SKM-1 (cell line): ENCODE results near the gene VAMP4.
A peak's percentile ranks its signal among the peaks of the same experiment; 100 is the strongest.
"Not testable (repeated sequence)": the region's sequence is repeated elsewhere in the genome, so short reads cannot be mapped to it uniquely, and the experiment has no call there.

ENCODE experiments used
- DNase-seq: peaks from one replicate; lab custom pipeline; 2025; ENCODE audit not compliant: unreplicated experiment; lab: John Stamatoyannopoulos, UW

The VAMP4 gene

GRCh38 chr1:171702598-171702997 lies 39.3 kb downstream of the VAMP4 start:
- no peak for DNase-seq

- DNase-seq = no peak
Observed at GRCh38 chr1:171699531-171699930, 42.3 kb downstream of the VAMP4 start.

- not testable (repeated sequence) for DNase-seq
Observed at GRCh38 chr1:171695772-171696171, 46.1 kb downstream of the VAMP4 start.

GRCh38 chr1:171693541-171693940 lies 48.3 kb downstream of the VAMP4 start:
- not testable (repeated sequence) for DNase-seq

GRCh38 chr1:171683870-171684269 lies 58.0 kb downstream of the VAMP4 start:
- DNase-seq = no peak

GRCh38 chr1:171680339-171680738 lies 61.5 kb downstream of the VAMP4 start:
- no peak for DNase-seq

GRCh38 chr1:171676823-171677222 lies 65.0 kb downstream of the VAMP4 start:
- no peak for DNase-seq

GRCh38 chr1:171674431-171675405 lies 67.1 kb downstream of the VAMP4 start:
- no peak for DNase-seq

- no peak for DNase-seq
Observed at GRCh38 chr1:171670739-171671138, 71.1 kb downstream of the VAMP4 start.

GRCh38 chr1:171668372-171668771 lies 73.5 kb downstream of the VAMP4 start:
- no peak for DNase-seq

GRCh38 chr1:171666114-171666769 lies 75.6 kb downstream of the VAMP4 start:
- no peak for DNase-seq

- no peak for DNase-seq
Observed at GRCh38 chr1:171664976-171665375, 76.9 kb downstream of the VAMP4 start.

- DNase-seq = no peak
Observed at GRCh38 chr1:171663854-171664575, 77.8 kb downstream of the VAMP4 start.

- DNase-seq = no peak
Observed at GRCh38 chr1:171663036-171663853, 78.6 kb downstream of the VAMP4 start.

GRCh38 chr1:171661076-171661650 lies 80.7 kb downstream of the VAMP4 start:
- no peak for DNase-seq

- not testable (repeated sequence) for DNase-seq
Observed at GRCh38 chr1:171656206-171656605, 85.7 kb downstream of the VAMP4 start.

- no peak for DNase-seq
Observed at GRCh38 chr1:171655746-171656116, 86.1 kb downstream of the VAMP4 start.

- DNase-seq = peak; percentile 13
Observed at GRCh38 chr1:171654942-171655745, 86.7 kb downstream of the VAMP4 start.

- no peak for DNase-seq
Observed at GRCh38 chr1:171654201-171654941, 87.5 kb downstream of the VAMP4 start.
